DOHH2 (cell line): ENCODE results near the gene ARMC9.

ENCODE experiments used
- H3F3A ChIP-seq: fragments of 200-600 bp; sonication (generic), shearing (Covaris generic); 2 replicates; pipeline ENCODE4 v1.6.0; 2016; ENCODE audit warnings: antibody characterized with exemption, mild to moderate bottlenecking; ENCODE audit not compliant: control insufficient read depth, insufficient read depth
- H3K27ac ChIP-seq: fragments of 200-600 bp; sonication (generic); 2 replicates; pipeline ENCODE4 v1.5.1; 2014; ENCODE audit warnings: low read depth, mild to moderate bottlenecking, low read length, moderate library complexity
- H3K27me3 ChIP-seq: fragments of 200-600 bp; sonication (generic); 2 replicates; pipeline ENCODE4 v1.6.1; 2014; ENCODE audit warnings: mild to moderate bottlenecking, low read length, mixed read lengths; ENCODE audit not compliant: control insufficient read depth
- H3K36me3 ChIP-seq: fragments of 200-600 bp; sonication (generic); 2 replicates; pipeline ENCODE4 v1.6.1; 2014; ENCODE audit warnings: mild to moderate bottlenecking, low read length, moderate library complexity, mixed read lengths; ENCODE audit not compliant: control insufficient read depth
- H3K4me1 ChIP-seq: fragments of 200-600 bp; sonication (generic); 2 replicates; pipeline ENCODE4 v1.6.1; 2014; ENCODE audit warnings: mild to moderate bottlenecking, low read length, mixed read lengths; ENCODE audit not compliant: control insufficient read depth
- H3K4me2 ChIP-seq: fragments of 200-600 bp; sonication (generic); 2 replicates; pipeline ENCODE4 v1.6.0; 2014; ENCODE audit warnings: mild to moderate bottlenecking, low read length, moderate library complexity
- H3K4me3 ChIP-seq: fragments of 200-600 bp; sonication (generic); 2 replicates; pipeline ENCODE4 v1.5.1; 2014; ENCODE audit warnings: mild to moderate bottlenecking, low read length, mixed read lengths
- H3K79me2 ChIP-seq: fragments of 200-600 bp; sonication (generic); 2 replicates; pipeline ENCODE4 v1.6.1; 2014; ENCODE audit warnings: mild to moderate bottlenecking, low read length, mixed read lengths; ENCODE audit not compliant: control insufficient read depth
- H3K9me2 ChIP-seq: fragments of 200-600 bp; sonication (generic); replicated peaks from 2 replicates; pipeline ENCODE4 v1.6.1; 2014; ENCODE audit warnings: mild to moderate bottlenecking, low read length, mixed read lengths; ENCODE audit not compliant: control insufficient read depth
- H3K9me3 ChIP-seq: fragments of 200-600 bp; sonication (generic); 2 replicates; pipeline ENCODE4 v1.6.1; 2014; ENCODE audit warnings: antibody characterized with exemption, low read length, mixed read lengths; ENCODE audit not compliant: control insufficient read depth, insufficient read depth
- H4K20me1 ChIP-seq: fragments of 200-600 bp; sonication (generic); 2 replicates; pipeline ENCODE4 v1.6.0; 2014; ENCODE audit warnings: low read depth, mild to moderate bottlenecking, antibody characterized with exemption, low read length, moderate library complexity; ENCODE audit not compliant: control insufficient read depth, insufficient read depth
- EZH2phosphoT487 ChIP-seq: fragments of 200-600 bp; sonication (generic); IDR thresholded peaks from 2 replicates; pipeline ENCODE4 v1.6.1; 2017; ENCODE audit warnings: borderline replicate concordance, mild to moderate bottlenecking, antibody characterized with exemption, low read length, moderate library complexity, mixed read lengths
- TF ChIP-seq, protein P1 (sequence below): fragments of 200-600 bp; sonication (generic); IDR thresholded peaks from one replicate; pipeline ENCODE4 v1.5.1; 2014; ENCODE audit warnings: antibody characterized with exemption, mild to moderate bottlenecking, low read depth, low read length; ENCODE audit not compliant: poor library complexity, severe bottlenecking

Gene ARMC9

DNA sequence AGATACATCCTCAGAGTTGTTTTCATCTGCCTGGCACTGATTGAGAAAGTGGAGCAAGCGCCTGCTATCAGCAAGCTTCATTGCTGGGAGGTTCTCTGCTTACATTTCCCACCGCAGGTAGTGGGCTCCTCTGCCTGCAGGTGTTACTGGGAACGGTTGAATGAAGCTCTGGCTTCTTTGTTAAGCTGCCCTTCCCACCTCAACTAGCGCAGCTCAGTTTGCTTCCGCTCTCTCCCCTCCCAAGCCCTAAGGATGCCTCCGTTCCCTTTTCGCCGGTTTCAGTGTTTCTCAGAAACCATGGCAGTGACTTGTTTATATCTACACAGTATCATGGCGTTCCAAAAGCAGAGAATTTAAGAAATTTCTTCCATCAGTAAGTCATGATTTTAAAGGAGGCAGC, 124.9 kb downstream of the ARMC9 start:
- Histone ChIP-seq H3K9me2 (no peaks in the 10 kb centered on the region), H3K36me3 (no peaks in the 10 kb centered on the region), H3K9me3 (no peaks in the 10 kb centered on the region), H3K27ac (no peak overlapping the region), H3K27me3 (no peaks in the 10 kb centered on the region), H4K20me1 (no peaks in the 10 kb centered on the region), H3K79me2 (no peaks in the 10 kb centered on the region), H3K4me1 (peaks cover 38% of the 10 kb centered on the region), H3K4me2 (no peak overlapping the region), H3F3A (peaks cover 5% of the 10 kb centered on the region; the same call in 1 of the 2 replicates), H3K4me3 (no peak overlapping the region)
- TF ChIP-seq, protein P1, sequence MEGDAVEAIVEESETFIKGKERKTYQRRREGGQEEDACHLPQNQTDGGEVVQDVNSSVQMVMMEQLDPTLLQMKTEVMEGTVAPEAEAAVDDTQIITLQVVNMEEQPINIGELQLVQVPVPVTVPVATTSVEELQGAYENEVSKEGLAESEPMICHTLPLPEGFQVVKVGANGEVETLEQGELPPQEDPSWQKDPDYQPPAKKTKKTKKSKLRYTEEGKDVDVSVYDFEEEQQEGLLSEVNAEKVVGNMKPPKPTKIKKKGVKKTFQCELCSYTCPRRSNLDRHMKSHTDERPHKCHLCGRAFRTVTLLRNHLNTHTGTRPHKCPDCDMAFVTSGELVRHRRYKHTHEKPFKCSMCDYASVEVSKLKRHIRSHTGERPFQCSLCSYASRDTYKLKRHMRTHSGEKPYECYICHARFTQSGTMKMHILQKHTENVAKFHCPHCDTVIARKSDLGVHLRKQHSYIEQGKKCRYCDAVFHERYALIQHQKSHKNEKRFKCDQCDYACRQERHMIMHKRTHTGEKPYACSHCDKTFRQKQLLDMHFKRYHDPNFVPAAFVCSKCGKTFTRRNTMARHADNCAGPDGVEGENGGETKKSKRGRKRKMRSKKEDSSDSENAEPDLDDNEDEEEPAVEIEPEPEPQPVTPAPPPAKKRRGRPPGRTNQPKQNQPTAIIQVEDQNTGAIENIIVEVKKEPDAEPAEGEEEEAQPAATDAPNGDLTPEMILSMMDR: no peak
- no peak for TF ChIP-seq EZH2phosphoT487

DNA sequence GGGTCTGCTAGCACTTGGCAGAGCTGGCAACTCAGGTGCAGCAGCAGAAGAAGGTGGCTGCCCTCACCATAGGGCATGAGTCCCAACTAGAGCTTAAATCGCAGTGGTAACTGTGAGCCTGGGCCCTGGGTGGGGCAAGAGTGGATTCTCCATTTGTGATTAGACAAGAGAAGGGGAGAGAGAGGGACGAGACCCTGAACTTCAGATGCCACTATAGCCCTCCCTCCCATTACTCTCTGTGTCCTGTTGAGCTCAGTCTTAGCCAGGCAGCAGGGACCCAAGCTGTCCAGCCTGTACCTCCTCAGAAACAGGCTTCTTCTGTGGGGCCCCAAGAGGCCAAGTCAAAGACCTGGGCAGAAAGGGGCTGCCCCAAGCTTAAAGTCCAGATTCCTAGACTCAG, 127.4 kb downstream of the ARMC9 start:
- Histone ChIP-seq H3K27me3 (no peaks in the 10 kb centered on the region), H3F3A (no peaks in the 10 kb centered on the region; the same call in 1 of the 2 replicates), H3K4me1 (peaks cover 15% of the 10 kb centered on the region), H3K4me2 (no peak overlapping the region), H3K9me2 (no peaks in the 10 kb centered on the region), H3K36me3 (no peaks in the 10 kb centered on the region), H3K4me3 (no peak overlapping the region), H3K27ac (no peak overlapping the region), H4K20me1 (no peaks in the 10 kb centered on the region), H3K79me2 (no peaks in the 10 kb centered on the region), H3K9me3 (no peaks in the 10 kb centered on the region)
- TF ChIP-seq EZH2phosphoT487: no peak
- TF ChIP-seq, protein P1: no peak

DNA sequence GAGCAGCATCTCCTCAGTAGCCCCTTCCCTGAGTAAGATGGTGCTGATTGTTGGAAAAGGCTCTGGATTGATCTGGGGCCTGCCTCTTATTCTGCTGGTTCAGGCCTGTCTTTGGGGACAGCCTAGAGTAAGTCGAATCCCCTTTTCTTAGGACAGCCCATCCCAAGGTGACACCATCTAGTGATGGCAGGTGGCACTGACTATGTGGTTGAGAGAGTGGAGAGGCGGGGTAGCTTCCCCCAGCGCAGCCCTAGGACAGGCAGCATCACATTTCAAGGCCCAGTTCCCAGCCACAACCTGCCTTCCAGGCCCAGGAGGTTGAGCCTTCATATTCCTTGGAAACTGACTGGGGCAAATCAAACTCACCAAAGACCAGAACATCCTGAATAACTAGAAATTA, 128.0 kb downstream of the ARMC9 start:
- Histone ChIP-seq H3K27me3 (no peaks in the 10 kb centered on the region), H3K4me2 (no peak overlapping the region), H3K4me1 (peaks cover 9% of the 10 kb centered on the region), H3K9me3 (no peaks in the 10 kb centered on the region), H3K27ac (no peak overlapping the region), H4K20me1 (no peaks in the 10 kb centered on the region), H3K9me2 (no peaks in the 10 kb centered on the region), H3K79me2 (no peaks in the 10 kb centered on the region), H3K4me3 (no peak overlapping the region), H3K36me3 (no peaks in the 10 kb centered on the region), H3F3A (no peaks in the 10 kb centered on the region; the same call in 1 of the 2 replicates)
- no peak for TF ChIP-seq EZH2phosphoT487
- TF ChIP-seq, protein P1: no peak
